Effector memory CD8-positive, alpha-beta T cell (primary cell): ENCODE data around the gene EEPD1.
"Not testable (repeated sequence)": the region's sequence is repeated elsewhere in the genome, so short reads cannot be mapped to it uniquely, and the experiment has no call there.

Experiments used
- ATAC-seq: fragments of 150-1000 bp; cut with Tn5 transposase; replicated peaks from 2 replicates; pipeline ENCODE4 v1.10.0; 2021; ENCODE audit warnings: mild to moderate bottlenecking, moderate library complexity
- DNase-seq, 3 experiments: peaks; one replicate each; pipeline ENCODE4 v3.0.0; 2021
- H3K27ac Mint-ChIP-seq, 2 donors: one replicate each; pipeline ENCODE4 v1.8.0; 2022; ENCODE audit warnings: mild to moderate bottlenecking in 2 of 2, mixed read lengths in 2 of 2, moderate library complexity in 2 of 2
- H3K27me3 Mint-ChIP-seq, 2 donors: one replicate each; pipeline ENCODE4 v1.8.0; 2022; ENCODE audit warnings: mixed read lengths in 2 of 2
- H3K36me3 Mint-ChIP-seq: one replicate; pipeline ENCODE4 v1.8.0; 2022; ENCODE audit warnings: mild to moderate bottlenecking, moderate library complexity, mixed read lengths; ENCODE audit not compliant: insufficient read depth
- H3K4me1 Mint-ChIP-seq, 2 donors: one replicate each; pipeline ENCODE4 v1.8.0; 2022; ENCODE audit warnings: low read depth in 2 of 2, mixed read lengths in 2 of 2
- H3K4me3 Mint-ChIP-seq, 2 donors: one replicate each; pipeline ENCODE4 v1.8.0; 2022; ENCODE audit warnings: mild to moderate bottlenecking in 2 of 2, mixed read lengths in 2 of 2, moderate library complexity in 2 of 2
- H3K9me3 Mint-ChIP-seq, 2 donors: one replicate each; pipeline ENCODE4 v1.8.0; 2022; ENCODE audit warnings: mixed read lengths in 2 of 2

EEPD1 gene

GRCh38 chr7:36135700-36136099 is 17.4 kb upstream of the EEPD1 start:
- peaks cover 0 to 7% of the 10 kb centered on the region in 2 donors for H3K9me3 Mint-ChIP-seq
- no peak overlapping the region for H3K27ac Mint-ChIP-seq
- H3K36me3 Mint-ChIP-seq, result no peaks in the 10 kb centered on the region
- peaks cover 20 to 32% of the 10 kb centered on the region in 2 donors for H3K27me3 Mint-ChIP-seq
- ATAC-seq (no peak), DNase-seq (no peak)
- no peaks in the 10 kb centered on the region for H3K4me1 Mint-ChIP-seq
- no peak overlapping the region for H3K4me3 Mint-ChIP-seq

GRCh38 chr7:36137258-36137657 is 15.8 kb upstream of the EEPD1 start:
- DNase-seq (no peak), ATAC-seq (no peak)
- H3K9me3 Mint-ChIP-seq, result peaks cover 0 to 8% of the 10 kb centered on the region in 2 donors
- H3K4me3 Mint-ChIP-seq, result no peak overlapping the region
- H3K4me1 Mint-ChIP-seq, result no peaks in the 10 kb centered on the region
- H3K27me3 Mint-ChIP-seq, result peaks cover 20 to 21% of the 10 kb centered on the region in 2 donors
- no peak overlapping the region for H3K27ac Mint-ChIP-seq
- H3K36me3 Mint-ChIP-seq, result no peaks in the 10 kb centered on the region

GRCh38 chr7:36137754-36138153 is 15.3 kb upstream of the EEPD1 start:
- no peak for DNase-seq
- no peaks in the 10 kb centered on the region for H3K4me1 Mint-ChIP-seq
- no peak for ATAC-seq
- no peak overlapping the region for H3K27ac Mint-ChIP-seq
- H3K36me3 Mint-ChIP-seq, result no peaks in the 10 kb centered on the region
- peaks cover 20 to 21% of the 10 kb centered on the region in 2 donors for H3K27me3 Mint-ChIP-seq
- no peak overlapping the region for H3K4me3 Mint-ChIP-seq
- peaks cover 0 to 8% of the 10 kb centered on the region in 2 donors for H3K9me3 Mint-ChIP-seq

- DNase-seq, result no peak
- no peaks in the 10 kb centered on the region for H3K36me3 Mint-ChIP-seq
- peaks cover 0 to 8% of the 10 kb centered on the region in 2 donors for H3K9me3 Mint-ChIP-seq
- H3K27me3 Mint-ChIP-seq, result peaks cover 20 to 21% of the 10 kb centered on the region in 2 donors
- no peak overlapping the region for H3K27ac Mint-ChIP-seq
- H3K4me3 Mint-ChIP-seq, result no peak overlapping the region
- no peak for ATAC-seq
- no peaks in the 10 kb centered on the region for H3K4me1 Mint-ChIP-seq
Observed at GRCh38 chr7:36138209-36138608, 14.8 kb upstream of the EEPD1 start.

GRCh38 chr7:36141351-36141750 is 11.7 kb upstream of the EEPD1 start:
- ATAC-seq (no peak), DNase-seq (no peak)
- Mint-ChIP-seq H3K27ac (no peak overlapping the region), H3K4me1 (no peaks in the 10 kb centered on the region), H3K4me3 (no peak overlapping the region), H3K27me3 (peaks cover 16 to 20% of the 10 kb centered on the region in 2 donors), H3K9me3 (peaks cover 0 to 8% of the 10 kb centered on the region in 2 donors), H3K36me3 (no peaks in the 10 kb centered on the region)

- H3K36me3 Mint-ChIP-seq, result no peaks in the 10 kb centered on the region
Observed at GRCh38 chr7:36141850-36142249, 11.2 kb upstream of the EEPD1 start.

GRCh38 chr7:36144189-36144588 is 8.9 kb upstream of the EEPD1 start:
- no peak overlapping the region for H3K27ac Mint-ChIP-seq
- no peaks in the 10 kb centered on the region for H3K36me3 Mint-ChIP-seq
- ATAC-seq (no peak), DNase-seq (no peak)
- H3K4me1 Mint-ChIP-seq, result no peaks in the 10 kb centered on the region
- peaks cover 0 to 8% of the 10 kb centered on the region in 2 donors for H3K9me3 Mint-ChIP-seq
- H3K4me3 Mint-ChIP-seq, result no peak overlapping the region
- peaks cover 0 to 6% of the 10 kb centered on the region in 2 donors for H3K27me3 Mint-ChIP-seq

More at GRCh38 chr7:36141850-36142249, 11.2 kb upstream of the EEPD1 start:
- DNase-seq (no peak), ATAC-seq (no peak)
- peaks cover 0 to 8% of the 10 kb centered on the region in 2 donors for H3K9me3 Mint-ChIP-seq
- no peak overlapping the region for H3K27ac Mint-ChIP-seq
- no peaks in the 10 kb centered on the region for H3K4me1 Mint-ChIP-seq
- H3K27me3 Mint-ChIP-seq, result peaks cover 16 to 20% of the 10 kb centered on the region in 2 donors
- no peak overlapping the region for H3K4me3 Mint-ChIP-seq

GRCh38 chr7:36145686-36146085 is 7.4 kb upstream of the EEPD1 start:
- H3K27ac Mint-ChIP-seq, result no peak overlapping the region
- peaks cover 0 to under 1% of the 10 kb centered on the region in 2 donors for H3K9me3 Mint-ChIP-seq
- no peaks in the 10 kb centered on the region for H3K27me3 Mint-ChIP-seq
- H3K36me3 Mint-ChIP-seq, result no peaks in the 10 kb centered on the region
- no peak for DNase-seq
- H3K4me1 Mint-ChIP-seq, result no peaks in the 10 kb centered on the region
- no peak for ATAC-seq
- H3K4me3 Mint-ChIP-seq, result no peak overlapping the region

GRCh38 chr7:36147361-36147760 is 5.7 kb upstream of the EEPD1 start:
- Mint-ChIP-seq H3K9me3 (no peaks in the 10 kb centered on the region), H3K36me3 (no peaks in the 10 kb centered on the region), H3K27ac (peak overlapping the region in 1 of 2 donors; percentile 23), H3K27me3 (no peaks in the 10 kb centered on the region), H3K4me3 (no peak overlapping the region), H3K4me1 (peaks cover 0 to 3% of the 10 kb centered on the region in 2 donors)
- DNase-seq (no peak), ATAC-seq (no peak)

GRCh38 chr7:36148422-36149065 is 4.5 kb upstream of the EEPD1 start:
- Mint-ChIP-seq H3K9me3 (no peaks in the 10 kb centered on the region), H3K4me1 (peaks cover 0 to 7% of the 10 kb centered on the region in 2 donors), H3K27ac (no peak overlapping the region), H3K27me3 (no peaks in the 10 kb centered on the region), H3K36me3 (no peaks in the 10 kb centered on the region), H3K4me3 (no peak overlapping the region)
- ATAC-seq (no peak), DNase-seq (no peak)

GRCh38 chr7:36149240-36149639 is 3.8 kb upstream of the EEPD1 start:
- H3K36me3 Mint-ChIP-seq, H3K9me3 Mint-ChIP-seq, H3K4me3 Mint-ChIP-seq, H3K27me3 Mint-ChIP-seq, DNase-seq, ATAC-seq: not testable (repeated sequence)
- Mint-ChIP-seq H3K4me1 (peaks cover 5 to 13% of the 10 kb centered on the region in 2 donors), H3K27ac (peak overlapping the region in 1 of 2 donors; percentile 77)

GRCh38 chr7:36149694-36150452 is 3.2 kb upstream of the EEPD1 start:
- peak overlapping the region in 1 of 2 donors; percentile 77 for H3K27ac Mint-ChIP-seq
- no peaks in the 10 kb centered on the region for H3K9me3 Mint-ChIP-seq
- H3K27me3 Mint-ChIP-seq, result no peaks in the 10 kb centered on the region
- ATAC-seq (no peak), DNase-seq (no peak)
- H3K4me3 Mint-ChIP-seq, result no peak overlapping the region
- H3K4me1 Mint-ChIP-seq, result peaks cover 6 to 14% of the 10 kb centered on the region in 2 donors
- no peaks in the 10 kb centered on the region for H3K36me3 Mint-ChIP-seq

- no peaks in the 10 kb centered on the region for H3K36me3 Mint-ChIP-seq
- no peaks in the 10 kb centered on the region for H3K9me3 Mint-ChIP-seq
- peak overlapping the region; percentile 67 to 69 for H3K4me3 Mint-ChIP-seq
- no peak for DNase-seq
- ATAC-seq, result no peak
- peaks cover 14 to 18% of the 10 kb centered on the region in 2 donors for H3K4me1 Mint-ChIP-seq
- no peaks in the 10 kb centered on the region for H3K27me3 Mint-ChIP-seq
- H3K27ac Mint-ChIP-seq, result peak overlapping the region in 1 of 2 donors; percentile 13
Observed at GRCh38 chr7:36151921-36152755, 916 bp upstream of the EEPD1 start.
